ENCODE measurements around the gene PLXNA2.

PLXNA2 gene

DNA sequence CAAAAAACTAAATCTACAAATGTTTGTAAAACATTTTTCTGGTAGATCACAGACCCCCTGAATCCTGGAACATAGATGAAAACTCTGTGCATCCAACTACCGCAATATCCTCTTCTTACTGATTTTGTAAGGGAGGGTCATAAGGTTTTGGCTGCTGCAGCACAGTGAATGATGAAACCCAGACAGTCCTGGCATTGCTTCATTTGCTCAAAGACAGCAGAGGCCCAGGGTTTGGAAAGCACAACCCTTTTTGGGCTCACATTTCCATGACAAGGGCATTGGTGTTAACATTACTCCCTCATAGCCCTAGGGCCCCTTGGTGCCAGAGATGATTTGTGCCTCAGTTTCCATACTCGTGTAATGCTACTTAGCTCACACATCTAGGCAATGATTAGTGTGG is 51.2 kb downstream of the PLXNA2 start:
- TF ChIP-seq, protein P1, sequence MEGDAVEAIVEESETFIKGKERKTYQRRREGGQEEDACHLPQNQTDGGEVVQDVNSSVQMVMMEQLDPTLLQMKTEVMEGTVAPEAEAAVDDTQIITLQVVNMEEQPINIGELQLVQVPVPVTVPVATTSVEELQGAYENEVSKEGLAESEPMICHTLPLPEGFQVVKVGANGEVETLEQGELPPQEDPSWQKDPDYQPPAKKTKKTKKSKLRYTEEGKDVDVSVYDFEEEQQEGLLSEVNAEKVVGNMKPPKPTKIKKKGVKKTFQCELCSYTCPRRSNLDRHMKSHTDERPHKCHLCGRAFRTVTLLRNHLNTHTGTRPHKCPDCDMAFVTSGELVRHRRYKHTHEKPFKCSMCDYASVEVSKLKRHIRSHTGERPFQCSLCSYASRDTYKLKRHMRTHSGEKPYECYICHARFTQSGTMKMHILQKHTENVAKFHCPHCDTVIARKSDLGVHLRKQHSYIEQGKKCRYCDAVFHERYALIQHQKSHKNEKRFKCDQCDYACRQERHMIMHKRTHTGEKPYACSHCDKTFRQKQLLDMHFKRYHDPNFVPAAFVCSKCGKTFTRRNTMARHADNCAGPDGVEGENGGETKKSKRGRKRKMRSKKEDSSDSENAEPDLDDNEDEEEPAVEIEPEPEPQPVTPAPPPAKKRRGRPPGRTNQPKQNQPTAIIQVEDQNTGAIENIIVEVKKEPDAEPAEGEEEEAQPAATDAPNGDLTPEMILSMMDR (IDR thresholded peaks at IDR 0.05), result no peak

DNA sequence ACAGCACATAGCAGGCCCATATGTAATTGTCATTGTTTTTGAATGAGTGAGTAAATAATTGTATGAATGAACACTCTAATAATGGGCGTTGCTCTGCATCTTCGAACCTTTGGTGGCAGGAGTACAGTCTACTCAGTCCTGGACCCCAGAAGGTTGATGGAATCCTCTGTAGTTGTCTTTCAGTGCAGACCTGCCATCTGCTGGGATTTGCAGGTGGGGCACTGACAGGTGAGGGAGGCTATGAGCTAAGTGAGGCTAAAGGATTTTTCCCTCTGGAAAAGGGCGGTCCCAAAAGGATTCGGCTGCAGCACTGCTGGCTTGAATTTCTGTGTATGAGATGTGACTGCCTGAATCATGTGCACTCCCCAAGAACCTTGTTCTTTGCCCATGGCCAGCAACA is 53.4 kb downstream of the PLXNA2 start:
- TF ChIP-seq, protein P1 (IDR thresholded peaks at IDR 0.05), result no peak

DNA sequence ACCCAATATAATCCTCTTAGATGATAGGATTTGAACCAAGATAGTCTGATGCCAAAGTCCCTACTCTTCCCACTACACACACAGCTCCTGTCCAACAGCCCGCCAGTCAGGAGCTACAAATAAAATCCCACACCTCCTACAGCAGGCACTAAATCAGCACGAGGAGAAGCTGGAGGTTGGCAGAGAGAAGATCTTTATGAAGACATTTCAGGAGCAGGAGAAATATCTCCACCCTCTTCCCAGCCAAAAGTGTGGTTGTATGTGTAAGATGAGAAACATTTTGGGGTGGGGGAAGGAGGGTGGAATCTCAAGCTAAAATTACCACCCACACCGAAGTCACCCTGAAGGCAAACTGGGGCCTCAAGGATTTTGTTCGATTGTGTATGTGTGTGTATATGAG is 54.5 kb downstream of the PLXNA2 start:
- TF ChIP-seq, protein P1 (IDR thresholded peaks at IDR 0.05), result no peak

DNA sequence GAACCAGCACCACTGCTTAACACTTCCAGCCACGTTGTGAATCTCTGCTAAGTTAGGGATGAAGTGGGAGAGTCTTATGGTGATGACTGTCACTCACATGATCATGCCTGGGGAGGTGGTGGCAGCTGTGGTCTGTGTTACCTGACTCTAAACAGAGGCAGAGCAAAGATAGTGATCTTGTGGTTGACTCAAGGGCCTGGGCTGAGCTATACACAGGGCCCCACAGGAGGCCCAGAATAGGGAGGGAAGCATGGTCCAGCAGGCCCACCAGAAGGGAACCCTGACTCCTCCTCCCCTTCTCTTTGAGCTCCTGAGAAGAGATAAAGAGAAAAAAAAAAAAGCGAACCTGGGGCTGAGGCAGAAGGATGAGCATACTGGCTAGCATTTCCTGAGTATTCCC is 55.0 kb downstream of the PLXNA2 start:
- TF ChIP-seq, protein P1 (IDR thresholded peaks at IDR 0.05), result no peak

DNA sequence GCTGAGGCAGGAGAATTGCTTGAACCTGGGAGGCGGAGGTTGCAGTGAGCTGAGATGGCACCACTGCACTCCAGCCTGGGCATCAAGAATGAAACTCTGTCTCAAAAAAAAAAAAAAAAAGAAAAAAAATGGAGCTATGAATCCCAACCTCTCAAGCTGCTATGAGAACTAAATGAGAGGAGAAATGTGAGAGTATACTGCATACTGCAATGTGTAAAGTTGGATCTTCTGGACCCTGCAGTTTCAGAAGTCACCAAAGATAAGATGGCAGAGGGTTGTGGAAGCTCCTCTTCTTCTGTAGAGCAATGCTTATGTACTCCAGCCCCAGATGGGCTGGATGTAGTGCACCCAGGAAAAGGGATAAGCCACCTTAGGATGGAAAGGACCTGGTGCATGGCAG is 55.6 kb downstream of the PLXNA2 start:
- TF ChIP-seq, protein P1 (IDR thresholded peaks at IDR 0.05), result no peak

DNA sequence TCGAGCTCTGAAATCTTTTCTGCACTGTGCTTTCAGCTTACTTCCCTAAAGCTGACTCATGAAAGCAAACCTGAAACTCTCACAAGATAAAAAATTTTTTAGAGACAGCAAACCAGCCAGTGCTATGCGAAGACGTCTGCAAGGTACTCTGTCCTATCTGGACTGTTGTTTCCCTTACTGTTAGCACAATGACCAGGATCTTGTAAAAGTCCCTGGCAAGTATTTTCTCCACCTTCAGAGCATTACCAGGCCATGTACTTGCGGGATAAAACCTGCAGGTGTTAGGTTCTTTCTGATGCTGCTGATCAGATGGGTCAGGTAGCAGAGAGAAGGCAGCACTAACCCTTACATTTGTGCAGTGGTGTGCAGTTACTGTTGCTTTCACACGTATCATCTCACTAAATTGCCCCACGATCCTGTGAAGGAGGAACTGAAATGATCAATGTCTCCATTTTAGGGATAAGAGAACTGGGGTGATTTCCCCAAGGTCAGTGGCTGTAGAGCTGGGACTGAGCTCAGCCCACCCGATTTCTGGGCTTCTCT is 56.6 kb downstream of the PLXNA2 start:
- TF ChIP-seq, protein P1 (IDR thresholded peaks at IDR 0.05), result no peak

DNA sequence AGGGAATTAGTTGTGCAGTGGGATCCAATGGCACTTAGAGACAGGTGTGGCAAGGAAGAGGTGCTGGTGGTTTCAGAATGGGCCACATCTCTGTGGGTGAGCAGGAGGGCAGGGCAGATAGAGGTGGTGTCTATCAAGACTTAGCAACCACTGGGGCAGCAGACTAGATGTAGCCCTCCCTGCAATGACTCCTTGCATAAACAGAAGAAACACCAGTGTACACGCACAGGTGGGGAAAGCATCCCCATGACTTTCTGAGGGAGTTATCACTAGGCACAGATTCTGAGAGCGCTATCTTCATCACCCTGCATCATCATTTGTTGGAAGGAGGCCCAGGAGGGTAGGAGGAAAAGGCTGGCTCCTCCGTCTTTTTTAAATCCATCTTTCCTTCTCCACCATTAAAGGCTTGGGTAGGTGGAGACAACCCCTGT is 58.4 kb downstream of the PLXNA2 start:
- TF ChIP-seq, protein P1 (IDR thresholded peaks at IDR 0.05), result no peak

Data from LNCAP (cell line).